GM06990 (cell line): ENCODE results near the gene WWTR1.

Experiments
- DNase-seq: peaks from one replicate; pipeline ENCODE4 v3.0.0-alpha.2; 2011; ENCODE audit not compliant: insufficient read length; ENCODE audit errors: extremely low read depth
- H3K27me3 ChIP-seq: replicated peaks from 2 replicates; pipeline ENCODE4 v1.6.0; 2011; ENCODE audit warnings: low read length; ENCODE audit not compliant: control insufficient read depth, insufficient read depth
- H3K36me3 ChIP-seq: 2 replicates; pipeline ENCODE4 v1.5.1; 2011; ENCODE audit warnings: low read length; ENCODE audit not compliant: control insufficient read depth, insufficient read depth
- H3K4me3 ChIP-seq: replicated peaks from 2 replicates; pipeline ENCODE4 v1.5.1; 2011; ENCODE audit warnings: low read depth, mild to moderate bottlenecking, control low read depth, low read length
- TF ChIP-seq, protein P1 (sequence below): IDR thresholded peaks from 2 replicates; pipeline ENCODE4 v1.5.1; 2011; ENCODE audit warnings: low read length, control low read depth, mild to moderate bottlenecking, inconsistent platforms; ENCODE audit not compliant: insufficient read depth, poor library complexity, severe bottlenecking

The WWTR1 gene

DNA sequence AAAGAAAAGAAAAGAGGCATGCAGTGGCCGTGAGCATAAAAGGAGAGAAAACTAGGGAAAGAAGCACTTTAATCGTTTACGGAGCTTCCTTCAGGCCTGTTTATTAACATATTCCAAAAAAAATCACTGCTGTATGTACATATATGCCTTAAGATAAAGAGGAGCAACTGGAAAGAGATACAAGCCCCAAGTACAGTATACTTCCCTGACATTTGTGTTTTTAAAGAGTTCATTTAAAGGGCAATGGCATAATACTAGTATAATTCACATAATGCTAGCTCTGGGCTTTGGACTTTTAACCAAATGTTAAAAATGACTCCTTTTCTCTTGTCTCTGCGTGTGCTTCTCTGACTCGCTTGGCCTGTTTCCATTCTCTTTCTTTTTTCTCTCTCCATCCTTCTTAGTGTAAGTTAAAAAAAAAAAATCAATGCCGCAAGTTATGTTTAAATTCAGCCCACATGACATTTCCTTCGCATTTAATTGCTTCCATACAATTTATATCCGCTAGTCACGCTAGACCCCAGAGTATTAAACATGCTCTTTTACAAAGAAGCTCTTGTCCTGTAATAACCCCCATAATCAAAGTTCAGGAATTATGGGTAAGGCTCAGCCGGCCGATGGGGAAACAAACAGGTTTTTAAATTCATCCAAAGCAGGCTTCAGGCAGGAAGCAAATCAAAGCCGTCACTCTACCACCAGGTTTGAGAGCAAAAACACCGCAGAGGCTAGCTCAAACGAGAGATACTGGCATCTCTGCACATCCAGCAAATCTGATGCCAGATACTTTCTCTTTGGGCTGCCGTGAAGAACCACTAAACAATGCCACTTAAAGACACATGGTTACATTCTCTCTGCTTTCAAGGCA is 19.4 kb downstream of the WWTR1 start:
- no peak for DNase-seq
- H3K27me3 ChIP-seq: no peaks in the 10 kb centered on the region

DNA sequence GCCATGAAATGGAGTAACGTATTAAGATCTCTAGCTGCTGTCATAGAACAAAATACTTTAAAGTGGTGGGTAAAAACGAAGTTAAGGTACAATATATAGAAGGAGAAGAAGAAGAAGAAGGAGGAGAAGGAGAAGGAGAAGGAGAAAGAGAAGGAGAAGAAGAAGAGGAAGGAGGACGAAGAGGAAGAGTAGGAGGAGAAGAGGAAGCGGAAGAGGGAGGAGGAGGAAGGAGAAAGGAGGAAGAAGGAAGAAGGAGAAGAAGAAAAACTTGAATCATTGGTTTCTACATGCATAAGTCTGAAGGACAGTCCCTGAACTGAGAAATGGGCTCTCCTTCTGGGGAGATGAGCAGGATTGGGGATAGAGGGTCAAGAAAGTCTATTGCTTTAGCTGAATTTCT is 22.4 kb downstream of the WWTR1 start:
- DNase-seq: no peak
- TF ChIP-seq, protein P1, sequence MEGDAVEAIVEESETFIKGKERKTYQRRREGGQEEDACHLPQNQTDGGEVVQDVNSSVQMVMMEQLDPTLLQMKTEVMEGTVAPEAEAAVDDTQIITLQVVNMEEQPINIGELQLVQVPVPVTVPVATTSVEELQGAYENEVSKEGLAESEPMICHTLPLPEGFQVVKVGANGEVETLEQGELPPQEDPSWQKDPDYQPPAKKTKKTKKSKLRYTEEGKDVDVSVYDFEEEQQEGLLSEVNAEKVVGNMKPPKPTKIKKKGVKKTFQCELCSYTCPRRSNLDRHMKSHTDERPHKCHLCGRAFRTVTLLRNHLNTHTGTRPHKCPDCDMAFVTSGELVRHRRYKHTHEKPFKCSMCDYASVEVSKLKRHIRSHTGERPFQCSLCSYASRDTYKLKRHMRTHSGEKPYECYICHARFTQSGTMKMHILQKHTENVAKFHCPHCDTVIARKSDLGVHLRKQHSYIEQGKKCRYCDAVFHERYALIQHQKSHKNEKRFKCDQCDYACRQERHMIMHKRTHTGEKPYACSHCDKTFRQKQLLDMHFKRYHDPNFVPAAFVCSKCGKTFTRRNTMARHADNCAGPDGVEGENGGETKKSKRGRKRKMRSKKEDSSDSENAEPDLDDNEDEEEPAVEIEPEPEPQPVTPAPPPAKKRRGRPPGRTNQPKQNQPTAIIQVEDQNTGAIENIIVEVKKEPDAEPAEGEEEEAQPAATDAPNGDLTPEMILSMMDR: no peak
- Histone ChIP-seq H3K27me3 (no peaks in the 10 kb centered on the region), H3K36me3 (no peaks in the 10 kb centered on the region), H3K4me3 (no peak overlapping the region)

More for the DNA sequence above, 19.4 kb downstream of the WWTR1 start:
- TF ChIP-seq, protein P1: no peak
- Histone ChIP-seq H3K4me3 (no peak overlapping the region), H3K36me3 (no peaks in the 10 kb centered on the region)

DNA sequence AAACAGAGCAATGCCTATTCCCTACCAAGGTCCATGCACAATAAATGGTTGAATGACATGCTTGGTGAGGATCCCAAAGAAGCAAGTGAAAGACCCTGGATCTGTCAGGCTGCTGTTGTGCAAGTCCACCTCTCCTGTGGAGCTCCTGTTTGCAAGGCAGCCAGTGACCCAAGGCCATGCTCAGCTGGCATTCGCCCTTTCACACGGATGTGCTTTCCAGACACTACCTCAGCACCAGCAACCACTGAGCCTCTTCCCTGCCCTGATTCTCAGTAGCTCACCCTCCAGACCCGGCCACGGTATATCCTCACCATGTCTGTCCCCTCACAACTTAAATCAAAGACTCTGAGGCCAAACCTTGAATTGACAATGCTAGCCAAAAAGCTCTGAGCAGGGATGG is 23.3 kb downstream of the WWTR1 start:
- no peaks in the 10 kb centered on the region for H3K36me3 ChIP-seq
- no peak for DNase-seq

DNA sequence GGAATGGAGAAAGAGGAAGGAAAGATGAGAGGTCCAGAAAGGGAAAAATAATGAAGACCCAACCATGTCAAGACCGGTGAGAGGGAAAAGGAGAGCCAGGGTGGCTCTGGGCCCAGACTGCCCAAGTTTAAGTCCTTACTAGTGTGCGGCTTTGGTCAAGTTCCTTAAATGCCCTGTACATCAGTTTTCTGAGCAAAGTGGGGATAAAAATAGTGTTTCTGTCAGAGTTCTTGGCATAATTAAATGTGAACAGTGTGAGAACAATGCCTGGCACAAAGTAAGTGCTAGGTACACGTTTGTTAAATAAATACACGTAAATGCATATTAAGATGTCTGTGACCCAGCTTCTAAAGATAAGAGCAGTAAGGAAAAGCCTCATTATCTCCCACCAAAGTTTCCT is 23.8 kb downstream of the WWTR1 start:
- DNase-seq: no peak
- no peak overlapping the region for H3K4me3 ChIP-seq
- TF ChIP-seq, protein P1: no peak
- no peaks in the 10 kb centered on the region for H3K36me3 ChIP-seq
- H3K27me3 ChIP-seq: no peaks in the 10 kb centered on the region

More for the DNA sequence above, 23.3 kb downstream of the WWTR1 start:
- Histone ChIP-seq H3K4me3 (no peak overlapping the region), H3K27me3 (no peaks in the 10 kb centered on the region)
- TF ChIP-seq, protein P1: no peak

DNA sequence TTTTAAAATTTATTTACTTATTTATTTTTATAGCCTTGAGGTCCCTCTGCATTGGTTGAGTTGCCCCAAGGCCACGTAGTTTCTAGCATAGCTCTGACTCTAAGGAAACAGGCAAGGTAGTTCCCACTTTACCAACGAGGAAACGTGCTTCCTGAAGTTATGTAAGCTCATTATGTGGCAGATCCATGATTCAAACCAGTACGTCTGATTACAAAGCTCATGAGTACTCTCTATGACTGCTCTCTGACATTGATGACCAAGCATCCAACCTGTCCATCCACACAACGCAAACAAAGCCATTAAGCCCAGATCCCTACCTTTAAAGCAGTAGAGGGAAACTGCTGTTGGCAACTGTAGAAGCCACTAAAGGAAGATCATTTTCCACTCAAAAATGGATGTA is 25.6 kb downstream of the WWTR1 start:
- Histone ChIP-seq H3K4me3 (no peak overlapping the region), H3K36me3 (no peaks in the 10 kb centered on the region), H3K27me3 (no peaks in the 10 kb centered on the region)
- no peak for DNase-seq
- TF ChIP-seq, protein P1: no peak

DNA sequence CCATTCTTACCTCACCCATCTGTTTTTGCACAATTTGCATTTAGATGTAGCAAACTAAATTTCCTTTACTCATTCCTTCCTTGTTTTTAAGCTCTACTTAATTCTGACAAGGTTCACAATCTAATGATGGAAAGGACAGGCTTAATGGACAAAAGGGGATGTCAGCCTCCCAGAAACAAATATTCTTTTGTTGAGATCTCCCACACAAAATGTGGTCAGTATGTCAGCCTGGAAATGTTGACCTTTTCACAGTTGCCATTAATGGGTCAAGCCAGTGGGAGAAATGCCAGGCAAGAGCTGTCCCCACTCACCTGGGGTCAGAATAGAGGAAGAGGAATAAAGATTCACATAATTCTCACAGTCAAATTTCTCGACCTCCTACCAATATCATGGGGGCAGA is 27.0 kb downstream of the WWTR1 start:
- H3K4me3 ChIP-seq: no peak overlapping the region
- DNase-seq: no peak
- H3K36me3 ChIP-seq: no peaks in the 10 kb centered on the region
- no peaks in the 10 kb centered on the region for H3K27me3 ChIP-seq
- TF ChIP-seq, protein P1: no peak
